GM21619 (cell line): ENCODE data around the gene VPS18.

Source experiments
- ATAC-seq: cut with Tn5 transposase; IDR thresholded peaks from one replicate; pipeline ENCODE4 v1.9.1; 2021; ENCODE audit not compliant: unreplicated experiment

Gene VPS18

GRCh38 chr15:40900256-40901052 is 6.2 kb downstream of the VPS18 start:
- no peak for ATAC-seq

- ATAC-seq, result no peak
These were observed 6.8 kb downstream of the VPS18 start for GRCh38 chr15:40901053-40901443.

GRCh38 chr15:40902605-40903561 is 8.6 kb downstream of the VPS18 start:
- ATAC-seq, result no peak

- ATAC-seq, result no peak
These were observed 10.4 kb downstream of the VPS18 start for GRCh38 chr15:40904552-40905201.

- peak; percentile 62 for ATAC-seq
These were observed 12.1 kb downstream of the VPS18 start for GRCh38 chr15:40906091-40906990.

GRCh38 chr15:40906991-40907802 is 12.9 kb downstream of the VPS18 start:
- ATAC-seq, result peak; percentile 12

- ATAC-seq, result no peak
These were observed 13.8 kb downstream of the VPS18 start for GRCh38 chr15:40908095-40908494.

- ATAC-seq, result no peak
These were observed 15.7 kb downstream of the VPS18 start for GRCh38 chr15:40909662-40910630.

- no peak for ATAC-seq
These were observed 16.9 kb downstream of the VPS18 start for GRCh38 chr15:40911141-40911540.

- no peak for ATAC-seq
These were observed 17.4 kb downstream of the VPS18 start for GRCh38 chr15:40911693-40912092.

- ATAC-seq, result no peak
These were observed 18.2 kb downstream of the VPS18 start for GRCh38 chr15:40912478-40912877.

GRCh38 chr15:40914013-40914412 is 19.8 kb downstream of the VPS18 start:
- ATAC-seq, result no peak

GRCh38 chr15:40914486-40914885 is 20.2 kb downstream of the VPS18 start:
- ATAC-seq, result no peak

GRCh38 chr15:40915116-40915661 is 20.9 kb downstream of the VPS18 start:
- ATAC-seq, result no peak

- no peak for ATAC-seq
These were observed 21.4 kb downstream of the VPS18 start for GRCh38 chr15:40915679-40916078.

GRCh38 chr15:40917585-40917984 is 23.3 kb downstream of the VPS18 start:
- no peak for ATAC-seq

- no peak for ATAC-seq
These were observed 24.0 kb downstream of the VPS18 start for GRCh38 chr15:40918146-40918798.
